OCI-LY3 (cell line): ENCODE data around the gene SELENOW.
"Not testable (repeated sequence)": the region's sequence is repeated elsewhere in the genome, so short reads cannot be mapped to it uniquely, and the experiment has no call there.

ENCODE experiments used
- CTCF ChIP-seq: fragments of 200-600, 300-600 bp; sonication (generic); IDR thresholded peaks from 2 replicates; pipeline ENCODE4 v1.5.1; 2014; ENCODE audit warnings: antibody characterized with exemption, low read length, low read depth
- EZH2phosphoT487 ChIP-seq: fragments of 200-600 bp; shearing (Covaris generic); IDR thresholded peaks from 2 replicates; pipeline ENCODE4 v1.6.1; 2018; ENCODE audit warnings: antibody characterized with exemption, mixed run types, low read depth

- TF ChIP-seq EZH2phosphoT487, CTCF: not testable (repeated sequence)
Observed at GRCh38 chr19:47787307-47787706, 8.8 kb downstream of the SELENOW start.
